Osteoblast (primary cell): ENCODE data around the gene SART3. TPM values are rescaled to one million over a fixed set of nuclear protein-coding genes. Genes with fewer than 3 reads are reported as not detected.

ENCODE experiments used
- DNase-seq: peaks from one replicate; pipeline ENCODE4 v3.0.0; 2011; ENCODE audit warnings: low spot score, mixed read lengths; ENCODE audit not compliant: insufficient read length; ENCODE audit errors: missing footprints
- H2AFZ ChIP-seq: 2 replicates; pipeline ENCODE4 v1.6.0; 2011; ENCODE audit warnings: mild to moderate bottlenecking, low read length
- H3K27ac ChIP-seq: 2 replicates; pipeline ENCODE4 v1.5.1; 2011; ENCODE audit warnings: mild to moderate bottlenecking, low read depth, low read length, moderate library complexity
- H3K27me3 ChIP-seq: 2 replicates; pipeline ENCODE4 v1.6.0; 2012; ENCODE audit warnings: mild to moderate bottlenecking, control low read depth, inconsistent platforms, low read length, moderate library complexity; ENCODE audit not compliant: insufficient read depth
- H3K36me3 ChIP-seq: 2 replicates; pipeline ENCODE4 v1.5.1; 2011; ENCODE audit warnings: mild to moderate bottlenecking, low read length, control low read depth, moderate library complexity; ENCODE audit not compliant: insufficient read depth
- H3K4me1 ChIP-seq: 2 replicates; pipeline ENCODE4 v1.5.1; 2011; ENCODE audit warnings: mild to moderate bottlenecking, low read length, control low read depth, moderate library complexity; ENCODE audit not compliant: insufficient read depth
- H3K4me2 ChIP-seq: 2 replicates; pipeline ENCODE4 v1.6.0; 2011; ENCODE audit warnings: mild to moderate bottlenecking, low read length; ENCODE audit not compliant: insufficient read depth
- H3K4me3 ChIP-seq: fragments of 200-600 bp; sonication (generic); 3 replicates; pipeline ENCODE4 v1.5.1; 2012; ENCODE audit warnings: mild to moderate bottlenecking, low read length, inconsistent platforms; ENCODE audit not compliant: insufficient read depth
- H3K79me2 ChIP-seq: 2 replicates; pipeline ENCODE4 v1.6.0; 2012; ENCODE audit warnings: mild to moderate bottlenecking, low read length, control low read depth, inconsistent platforms; ENCODE audit not compliant: insufficient read depth
- H3K9me3 ChIP-seq: 2 replicates; pipeline ENCODE4 v1.5.1; 2011; ENCODE audit warnings: low read depth, low read length, control low read depth
- H4K20me1 ChIP-seq: 2 replicates; pipeline ENCODE4 v1.6.0; 2012; ENCODE audit warnings: mild to moderate bottlenecking, low read length, control low read depth; ENCODE audit not compliant: insufficient read depth
- total RNA-seq: library from RNA; depleted of rRNA; stranded (reverse); fragments of >200 nt; gene quantifications from 2 replicates; pipeline ENCODE4 v1.2.3, GENCODE V29; 2012
- TF ChIP-seq, protein P1 (sequence below): IDR thresholded peaks from 2 replicates; pipeline ENCODE4 v1.5.1; 2011; ENCODE audit warnings: mild to moderate bottlenecking, low read depth, low read length, moderate library complexity; ENCODE audit errors: extremely low read depth

The SART3 gene
- total RNA-seq, 1 donor: 57.9 TPM

DNA sequence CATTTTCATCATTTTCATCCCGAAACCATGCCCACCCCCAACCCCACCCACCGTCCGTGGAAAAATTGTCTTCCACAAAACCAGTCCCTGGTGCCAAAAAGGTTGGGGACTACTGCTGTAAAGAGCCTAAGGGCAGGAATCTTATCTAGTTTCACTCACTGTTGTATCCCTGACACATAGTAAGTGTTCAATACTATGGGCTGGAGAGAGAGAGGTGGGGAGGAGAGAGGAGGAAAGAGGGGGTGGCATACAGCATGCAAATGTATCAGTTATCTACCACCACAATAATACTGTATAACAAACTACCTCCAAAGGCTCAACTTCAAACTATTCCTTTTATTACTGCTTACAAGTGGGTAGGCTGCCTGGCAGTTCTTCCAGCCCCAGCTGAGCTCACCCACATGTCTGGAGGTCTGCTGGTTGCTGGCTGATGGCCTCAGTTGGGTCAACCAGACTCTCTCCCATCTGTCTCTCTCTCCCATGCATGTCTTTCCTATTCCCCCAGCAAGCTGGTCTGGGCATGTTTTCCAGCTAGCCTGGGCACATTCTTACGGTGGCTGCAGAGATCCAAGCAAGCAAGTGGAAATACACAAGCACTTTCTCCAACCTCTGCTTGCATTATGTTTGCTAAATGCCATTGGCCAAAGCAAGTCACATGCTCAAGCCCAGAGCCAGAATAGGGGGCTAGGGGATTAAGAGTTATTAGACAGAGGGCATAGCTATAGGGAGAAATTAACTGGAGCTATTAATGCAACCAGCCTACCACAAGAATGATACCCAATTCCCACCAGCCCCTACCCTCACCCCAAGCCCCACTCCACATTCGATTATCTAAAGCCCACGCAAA is 77.5 kb downstream of the SART3 start:
- Histone ChIP-seq H2AFZ (no peak overlapping the region), H3K79me2 (no peaks in the 10 kb centered on the region), H3K27me3 (no peaks in the 10 kb centered on the region), H3K9me3 (no peaks in the 10 kb centered on the region), H3K36me3 (no peaks in the 10 kb centered on the region), H3K4me3 (no peak overlapping the region), H3K4me2 (no peak overlapping the region), H3K27ac (no peak overlapping the region), H3K4me1 (no peaks in the 10 kb centered on the region), H4K20me1 (no peaks in the 10 kb centered on the region)
- no peak for DNase-seq
- TF ChIP-seq, protein P1, sequence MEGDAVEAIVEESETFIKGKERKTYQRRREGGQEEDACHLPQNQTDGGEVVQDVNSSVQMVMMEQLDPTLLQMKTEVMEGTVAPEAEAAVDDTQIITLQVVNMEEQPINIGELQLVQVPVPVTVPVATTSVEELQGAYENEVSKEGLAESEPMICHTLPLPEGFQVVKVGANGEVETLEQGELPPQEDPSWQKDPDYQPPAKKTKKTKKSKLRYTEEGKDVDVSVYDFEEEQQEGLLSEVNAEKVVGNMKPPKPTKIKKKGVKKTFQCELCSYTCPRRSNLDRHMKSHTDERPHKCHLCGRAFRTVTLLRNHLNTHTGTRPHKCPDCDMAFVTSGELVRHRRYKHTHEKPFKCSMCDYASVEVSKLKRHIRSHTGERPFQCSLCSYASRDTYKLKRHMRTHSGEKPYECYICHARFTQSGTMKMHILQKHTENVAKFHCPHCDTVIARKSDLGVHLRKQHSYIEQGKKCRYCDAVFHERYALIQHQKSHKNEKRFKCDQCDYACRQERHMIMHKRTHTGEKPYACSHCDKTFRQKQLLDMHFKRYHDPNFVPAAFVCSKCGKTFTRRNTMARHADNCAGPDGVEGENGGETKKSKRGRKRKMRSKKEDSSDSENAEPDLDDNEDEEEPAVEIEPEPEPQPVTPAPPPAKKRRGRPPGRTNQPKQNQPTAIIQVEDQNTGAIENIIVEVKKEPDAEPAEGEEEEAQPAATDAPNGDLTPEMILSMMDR: no peak

- Histone ChIP-seq H4K20me1 (no peaks in the 10 kb centered on the region), H3K79me2 (no peaks in the 10 kb centered on the region), H3K27me3 (no peaks in the 10 kb centered on the region), H3K27ac (no peak overlapping the region), H3K4me1 (no peaks in the 10 kb centered on the region), H3K9me3 (no peaks in the 10 kb centered on the region), H3K36me3 (no peaks in the 10 kb centered on the region), H2AFZ (no peak overlapping the region), H3K4me3 (no peak overlapping the region), H3K4me2 (no peak overlapping the region)
- TF ChIP-seq, protein P1: no peak
- DNase-seq: no peak
These were observed 78.2 kb downstream of the SART3 start for GRCh38 chr12:108482717-108483212.

DNA sequence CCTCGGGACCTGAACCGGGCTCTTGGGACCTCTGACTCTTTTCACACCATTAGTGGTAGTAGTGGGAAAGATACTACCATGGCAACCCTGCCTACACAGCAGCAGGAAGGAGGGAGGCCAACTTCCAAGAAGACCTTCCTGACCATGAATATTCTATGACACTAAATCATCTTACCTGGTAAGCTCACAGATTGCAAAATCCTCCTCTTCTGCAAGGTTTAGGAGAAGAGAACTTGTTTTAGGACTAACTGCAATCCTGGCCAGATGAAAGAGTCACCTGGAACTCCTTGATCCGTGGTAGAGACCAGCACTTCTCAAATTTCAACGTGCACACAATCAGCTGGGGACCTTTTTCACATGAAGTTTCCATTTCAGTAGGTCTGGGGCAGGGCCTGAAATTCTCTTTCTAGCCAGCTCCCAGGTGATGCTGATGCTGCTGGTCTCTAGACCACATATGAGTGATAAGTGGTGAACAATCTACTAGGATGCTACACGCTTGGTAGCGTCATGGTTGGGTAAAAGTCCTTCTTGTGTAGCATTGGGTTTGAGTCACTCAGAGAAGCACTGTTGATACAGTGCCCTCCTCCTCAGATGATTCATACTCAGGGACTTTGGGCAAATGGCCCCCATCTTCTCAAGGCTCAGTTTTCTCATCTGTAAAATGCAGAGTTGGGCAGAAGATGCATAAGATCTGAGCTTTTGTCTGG is 81.5 kb downstream of the SART3 start:
- Histone ChIP-seq H2AFZ (no peak overlapping the region), H3K4me1 (no peaks in the 10 kb centered on the region), H3K36me3 (no peaks in the 10 kb centered on the region), H3K27ac (no peak overlapping the region), H4K20me1 (no peaks in the 10 kb centered on the region), H3K27me3 (no peaks in the 10 kb centered on the region), H3K79me2 (no peaks in the 10 kb centered on the region), H3K4me3 (no peak overlapping the region), H3K9me3 (no peaks in the 10 kb centered on the region), H3K4me2 (no peak overlapping the region)
- DNase-seq: no peak
- TF ChIP-seq, protein P1: no peak
